CD4-positive, CD25-positive, alpha-beta regulatory T cell (primary cell): ENCODE results near the gene CLK2. TPM values are rescaled to one million over a fixed set of nuclear protein-coding genes. Genes with fewer than 3 reads are reported as not detected.
A peak's percentile ranks its signal among the peaks of the same experiment; 100 is the strongest.
"Not testable (repeated sequence)": the region's sequence is repeated elsewhere in the genome, so short reads cannot be mapped to it uniquely, and the experiment has no call there.

ENCODE experiments used
- ATAC-seq, 2 donors: fragments of 150-1000 bp; cut with Tn5 transposase; one replicate each; pipeline ENCODE4 v1.10.0; 2021; ENCODE audit warnings: low read depth in 2 of 2, moderate number of reproducible peaks in 2 of 2, moderate library complexity in 1 of 2
- DNase-seq, 3 donors: peaks; one replicate each; pipeline versions ENCODE4 v3.0.0 to v3.0.0-alpha.2; 2012 to 2022; ENCODE audit warnings: mixed read lengths in 1 of 3
- H3K27ac ChIP-seq: one replicate; pipeline ENCODE4 v1.7.0; 2013; ENCODE audit warnings: mild to moderate bottlenecking, low read length; ENCODE audit not compliant: insufficient read depth, poor library complexity, severe bottlenecking
- H3K27me3 ChIP-seq: one replicate; pipeline ENCODE4 v1.7.0; 2013; ENCODE audit warnings: low read length; ENCODE audit not compliant: control insufficient read depth, insufficient read depth
- H3K36me3 ChIP-seq: one replicate; pipeline ENCODE4 v1.7.0; 2013; ENCODE audit warnings: mild to moderate bottlenecking, low read length, moderate library complexity; ENCODE audit not compliant: control insufficient read depth, insufficient read depth
- H3K4me1 ChIP-seq: 2 replicates; pipeline ENCODE4 v1.7.0; 2013; ENCODE audit warnings: mild to moderate bottlenecking, low read length; ENCODE audit not compliant: insufficient read depth, control insufficient read depth, poor library complexity, severe bottlenecking
- H3K4me3 ChIP-seq: one replicate; pipeline ENCODE4 v1.7.0; 2013; ENCODE audit warnings: low read depth, mild to moderate bottlenecking, low read length, moderate library complexity
- H3K9me3 ChIP-seq, 2 experiments: 1 replicate in 1 of 2; 2 replicates in 1 of 2; pipeline ENCODE4 v1.7.0; 2013; ENCODE audit warnings: low read length in 2 of 2, mild to moderate bottlenecking in 1 of 2, moderate library complexity in 1 of 2; ENCODE audit not compliant: control insufficient read depth in 2 of 2
- H3K27ac Mint-ChIP-seq, 3 donors: one replicate each; pipeline ENCODE4 v1.8.0; 2020 to 2022; ENCODE audit warnings: mild to moderate bottlenecking in 3 of 3, mixed read lengths in 3 of 3, moderate library complexity in 2 of 3
- H3K27me3 Mint-ChIP-seq: one replicate; pipeline ENCODE4 v1.8.0; 2022; ENCODE audit warnings: mild to moderate bottlenecking, mixed read lengths
- H3K36me3 Mint-ChIP-seq: one replicate; pipeline ENCODE4 v1.8.0; 2020; ENCODE audit warnings: mixed read lengths
- H3K4me1 Mint-ChIP-seq, 4 donors: one replicate each; pipeline ENCODE4 v1.8.0; 2020 to 2022; ENCODE audit warnings: mixed read lengths in 4 of 4, mild to moderate bottlenecking in 1 of 4
- H3K4me3 Mint-ChIP-seq, 4 donors: one replicate each; pipeline ENCODE4 v1.8.0; 2020 to 2022; ENCODE audit warnings: mild to moderate bottlenecking in 4 of 4, mixed read lengths in 4 of 4, moderate library complexity in 3 of 4
- H3K9me3 Mint-ChIP-seq, 7 donors: one replicate each; pipeline ENCODE4 v1.8.0; 2020 to 2022; ENCODE audit warnings: mixed read lengths in 7 of 7, mild to moderate bottlenecking in 3 of 7, moderate library complexity in 2 of 7
- polyA plus RNA-seq, 4 donors: library from polyadenylated mRNA; unstranded; fragments of 300-500 nt; fragmentation: Illumina TruSeq; gene quantifications; one replicate each; pipeline ENCODE4 v1.2.3, GENCODE V29; 2021
- total RNA-seq: library from RNA; stranded (reverse); gene quantifications from one replicate; pipeline ENCODE4 v1.2.3, GENCODE V29; 2022

The CLK2 gene
- total and polyA plus RNA-seq, 5 donors from 2014 or later = 11.4 to 76.6 (median 16.8) TPM

DNA sequence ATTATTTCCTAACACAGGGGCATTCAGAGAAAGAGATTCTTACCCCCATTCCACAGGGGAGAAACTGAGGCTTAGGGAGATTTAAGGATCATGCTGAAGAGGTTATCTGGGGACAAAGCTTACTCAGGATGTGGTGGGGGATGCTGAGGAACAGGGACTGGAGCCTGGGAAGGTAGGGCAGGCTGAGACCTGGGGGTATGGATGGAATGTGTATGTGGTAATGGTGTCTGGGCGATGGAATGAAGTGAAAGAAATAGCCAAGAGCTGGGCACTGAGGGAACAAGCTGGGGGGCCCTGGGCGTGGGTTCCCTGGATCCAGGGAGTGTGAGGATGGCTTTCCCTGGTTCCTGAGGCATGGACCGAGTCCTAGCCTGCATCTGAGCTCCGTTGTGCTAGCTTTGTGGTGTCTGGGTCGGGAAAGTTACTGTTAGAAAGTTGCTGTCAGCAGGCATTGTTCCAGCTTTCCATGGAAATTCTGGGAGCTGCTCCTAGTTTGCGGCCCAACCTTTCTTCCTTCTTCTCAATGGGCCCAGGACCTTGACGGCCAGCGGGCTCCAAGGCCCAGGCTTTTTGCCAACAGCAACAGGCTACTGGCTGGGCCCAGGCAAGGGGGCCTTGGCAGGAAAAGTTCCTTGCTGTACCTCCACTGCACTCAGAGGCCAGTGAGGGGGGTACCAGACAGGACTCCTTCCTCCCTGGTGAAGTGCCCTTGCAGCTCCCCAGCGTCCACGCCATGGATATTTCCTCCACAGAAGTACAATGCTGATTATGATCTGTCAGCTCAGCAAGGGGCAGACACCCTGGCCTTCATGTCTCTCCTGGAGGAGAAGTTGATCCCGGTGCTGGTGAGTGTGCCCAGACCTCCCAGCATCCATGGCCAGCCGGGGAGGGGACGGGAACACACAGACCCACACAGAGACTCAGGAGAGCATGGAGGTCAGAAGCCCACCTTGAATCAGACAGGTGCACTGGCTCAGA lies 41.0 kb downstream of the CLK2 start:
- not testable (repeated sequence) for DNase-seq, H3K27me3 Mint-ChIP-seq, ATAC-seq, H3K9me3 Mint-ChIP-seq, H3K4me3 ChIP-seq, H3K4me3 Mint-ChIP-seq, H3K9me3 ChIP-seq, H3K27ac ChIP-seq, H3K27me3 ChIP-seq
- Mint-ChIP-seq H3K27ac (peak overlapping the region in 1 of 3 donors; percentile 21), H3K36me3 (peaks cover 16% of the 10 kb centered on the region), H3K4me1 (peaks cover 6 to 28% (median 13%) of the 10 kb centered on the region in 4 donors)
- Histone ChIP-seq H3K4me1 (peaks cover 15% of the 10 kb centered on the region), H3K36me3 (peaks cover 12% of the 10 kb centered on the region)

DNA sequence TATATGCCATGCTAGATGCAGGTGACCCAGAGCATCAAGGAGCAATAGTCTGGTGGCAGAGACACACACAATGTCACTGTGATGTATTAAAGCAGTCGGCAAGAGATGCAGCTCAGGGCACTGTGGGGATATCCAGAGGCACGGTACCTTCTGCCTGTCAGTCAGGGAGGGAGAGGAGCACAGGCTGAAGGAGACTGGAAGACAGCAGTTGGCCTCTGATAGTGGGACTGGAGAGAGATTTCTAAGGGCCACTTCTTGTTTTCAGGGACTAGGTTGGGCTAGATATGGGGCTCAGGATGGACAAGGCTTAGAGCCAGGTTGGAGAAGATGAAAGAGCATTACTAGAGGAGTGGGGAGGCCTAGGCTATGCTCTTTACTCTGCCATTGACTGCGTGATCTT lies 42.0 kb downstream of the CLK2 start:
- not testable (repeated sequence) for H3K27me3 Mint-ChIP-seq, H3K36me3 ChIP-seq, H3K36me3 Mint-ChIP-seq, H3K9me3 ChIP-seq, ATAC-seq, H3K9me3 Mint-ChIP-seq, H3K27me3 ChIP-seq, H3K4me3 Mint-ChIP-seq, H3K27ac ChIP-seq, H3K4me3 ChIP-seq, DNase-seq
- Mint-ChIP-seq H3K4me1 (peaks cover 12 to 32% (median 15%) of the 10 kb centered on the region in 4 donors), H3K27ac (peak overlapping the region in 2 of 3 donors; percentile 21 to 62)
- H3K4me1 ChIP-seq = peaks cover 25% of the 10 kb centered on the region

DNA sequence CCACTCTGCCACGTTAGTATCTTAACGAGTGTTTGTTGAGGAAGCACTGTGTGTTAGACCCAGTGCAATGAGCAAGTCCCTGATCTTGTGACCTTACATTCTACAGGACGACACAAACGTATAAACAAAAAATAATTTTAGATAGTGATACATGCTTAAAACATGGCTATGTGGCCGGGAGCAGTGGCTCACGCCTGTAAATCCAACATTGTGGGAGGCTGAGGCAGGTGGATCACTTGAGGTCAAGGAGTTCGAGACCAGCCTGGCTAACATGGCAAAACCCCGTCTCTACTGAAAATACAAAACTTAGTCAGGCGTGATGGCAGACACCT lies 45.2 kb downstream of the CLK2 start:
- H3K4me3 Mint-ChIP-seq = peak overlapping the region; percentile 86 to 97 (median 92)
- ATAC-seq (no peak), DNase-seq (no peak)
- no peaks in the 10 kb centered on the region for H3K9me3 Mint-ChIP-seq
- no peaks in the 10 kb centered on the region for H3K27me3 Mint-ChIP-seq
- Histone ChIP-seq H3K4me3 (peak overlapping the region; percentile 90), H3K4me1 (peaks cover 23% of the 10 kb centered on the region), H3K9me3 (no peaks in the 10 kb centered on the region), H3K27me3 (no peaks in the 10 kb centered on the region), H3K27ac (peak overlapping the region; percentile 83), H3K36me3 (no peaks in the 10 kb centered on the region)
- H3K36me3 Mint-ChIP-seq = no peaks in the 10 kb centered on the region
- H3K27ac Mint-ChIP-seq = peak overlapping the region; percentile 84 to 97 (median 94)
- peaks cover 12 to 35% (median 15%) of the 10 kb centered on the region in 4 donors for H3K4me1 Mint-ChIP-seq

DNA sequence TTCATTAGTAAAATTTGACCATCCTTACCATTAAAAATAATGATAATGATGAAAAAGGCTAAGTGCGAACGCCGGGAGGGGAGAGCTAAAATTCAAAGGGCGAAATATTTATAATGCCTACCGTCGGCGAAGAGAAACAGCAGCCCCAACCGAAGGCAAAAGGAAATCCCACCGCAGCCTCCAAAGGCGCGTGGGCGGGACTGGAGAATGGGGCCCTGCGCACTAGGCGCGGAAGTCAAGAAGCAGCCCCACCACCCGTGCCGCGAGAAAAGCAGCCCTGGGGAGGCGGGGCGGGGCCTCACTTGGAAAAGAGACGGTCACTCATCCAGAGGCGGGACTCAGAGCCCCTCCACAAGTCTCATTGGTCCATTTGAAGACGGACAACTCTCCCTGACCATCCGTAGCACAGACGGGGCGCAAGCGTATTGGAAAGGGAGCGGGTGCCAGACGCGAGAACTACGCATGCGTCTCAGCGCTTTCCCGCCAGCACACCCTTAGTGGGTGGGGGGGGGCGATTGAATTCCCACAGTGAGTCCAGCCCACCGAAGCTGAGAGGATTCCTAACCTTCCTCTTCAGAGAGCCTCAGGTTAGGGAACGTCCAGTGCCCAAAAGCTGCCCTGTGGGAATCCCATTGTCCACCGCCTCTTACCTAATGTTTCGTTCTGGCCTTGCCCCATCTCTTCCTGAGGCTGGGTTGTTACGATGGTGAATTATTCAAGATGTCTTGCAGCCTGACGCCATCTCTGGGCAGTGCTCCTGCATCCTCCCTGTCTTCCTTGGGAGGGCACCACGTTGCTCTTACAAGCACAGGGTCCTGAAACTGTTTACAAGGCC lies 45.8 kb downstream of the CLK2 start:
- Histone ChIP-seq H3K9me3 (no peaks in the 10 kb centered on the region), H3K27me3 (no peaks in the 10 kb centered on the region), H3K4me1 (peaks cover 23% of the 10 kb centered on the region), H3K36me3 (no peaks in the 10 kb centered on the region), H3K4me3 (peak overlapping the region; percentile 90), H3K27ac (peak overlapping the region; percentile 83)
- H3K9me3 Mint-ChIP-seq = no peaks in the 10 kb centered on the region
- no peaks in the 10 kb centered on the region for H3K27me3 Mint-ChIP-seq
- no peaks in the 10 kb centered on the region for H3K36me3 Mint-ChIP-seq
- peak; percentile 94 to 95 for ATAC-seq
- H3K4me3 Mint-ChIP-seq = peak overlapping the region; percentile 86 to 97 (median 92)
- H3K27ac Mint-ChIP-seq = peak overlapping the region; percentile 84 to 97 (median 94)
- peak; percentile 96 to 100 (median 97) for DNase-seq
- H3K4me1 Mint-ChIP-seq = peaks cover 12 to 35% (median 15%) of the 10 kb centered on the region in 4 donors

DNA sequence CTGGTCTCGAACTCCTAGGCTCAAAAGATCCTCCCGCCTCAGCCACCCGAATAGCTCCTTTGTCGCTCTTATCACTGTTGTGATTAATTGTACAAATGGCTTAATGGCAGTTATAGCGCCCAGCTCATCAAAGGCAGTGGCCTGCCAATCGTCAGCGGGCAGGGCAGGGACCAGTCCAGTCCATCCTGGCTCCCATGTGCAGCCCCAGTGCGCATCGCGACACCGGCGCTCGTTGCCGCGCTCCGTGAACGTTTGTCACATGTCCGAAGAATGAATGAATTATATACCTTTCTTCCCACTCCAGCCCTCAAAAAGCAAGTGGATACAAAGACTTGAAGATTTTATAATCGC lies 46.4 kb downstream of the CLK2 start:
- peak overlapping the region; percentile 84 to 98 (median 94) for H3K27ac Mint-ChIP-seq
- peaks cover 12 to 35% (median 15%) of the 10 kb centered on the region in 4 donors for H3K4me1 Mint-ChIP-seq
- peaks cover 23% of the 10 kb centered on the region for H3K4me1 ChIP-seq
- H3K27ac ChIP-seq = peak overlapping the region; percentile 83
- no peak for ATAC-seq
- peak overlapping the region; percentile 90 for H3K4me3 ChIP-seq
- peak in 1 of 3 donors; percentile 63 for DNase-seq
- H3K36me3 ChIP-seq = no peaks in the 10 kb centered on the region
- no peaks in the 10 kb centered on the region for H3K9me3 ChIP-seq
- H3K4me3 Mint-ChIP-seq = peak overlapping the region; percentile 86 to 97 (median 92)
- H3K9me3 Mint-ChIP-seq = no peaks in the 10 kb centered on the region
- no peaks in the 10 kb centered on the region for H3K27me3 Mint-ChIP-seq
- H3K36me3 Mint-ChIP-seq = no peaks in the 10 kb centered on the region
- no peaks in the 10 kb centered on the region for H3K27me3 ChIP-seq

DNA sequence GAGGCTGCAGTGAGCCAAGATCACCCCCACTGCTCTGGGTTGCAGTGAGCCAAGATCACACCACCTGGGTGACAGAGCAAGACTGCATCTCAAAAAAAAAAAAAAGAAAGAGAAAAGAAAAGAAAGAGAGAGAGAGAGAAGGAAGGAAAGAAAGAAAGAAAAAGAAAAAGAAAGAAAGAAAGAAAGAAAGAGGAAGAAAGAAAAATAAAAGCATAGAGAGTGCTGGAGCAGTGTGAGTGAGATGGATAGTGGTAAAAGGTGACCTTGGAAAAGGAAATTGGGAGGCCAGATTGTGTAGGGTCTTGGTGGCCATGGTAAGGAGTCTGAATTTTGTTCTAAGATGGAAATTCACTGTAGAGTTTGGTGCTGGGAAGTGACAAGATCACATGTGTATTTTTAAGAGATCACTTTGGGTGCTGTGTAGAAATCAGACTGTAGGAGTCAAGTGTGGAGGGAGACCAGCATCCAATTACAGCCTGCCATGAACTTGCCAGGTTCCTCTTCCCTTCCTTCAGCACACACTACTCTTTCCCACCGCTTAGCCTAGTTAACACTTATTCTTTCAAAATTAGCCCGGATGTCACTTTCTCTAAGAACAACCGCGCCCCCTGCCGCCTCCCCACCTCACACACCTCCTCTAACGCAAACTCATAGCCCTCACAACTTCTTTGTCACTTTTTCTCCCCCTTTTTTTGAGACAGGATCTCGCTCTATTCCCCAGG lies 47.0 kb downstream of the CLK2 start:
- Mint-ChIP-seq H3K9me3 (no peaks in the 10 kb centered on the region), H3K27me3 (no peaks in the 10 kb centered on the region), H3K36me3 (no peaks in the 10 kb centered on the region), H3K4me1 (peaks cover 12 to 35% (median 15%) of the 10 kb centered on the region in 4 donors), H3K4me3 (peak overlapping the region; percentile 86 to 97 (median 92)), H3K27ac (peak overlapping the region; percentile 84 to 98 (median 94))
- peak overlapping the region; percentile 83 for H3K27ac ChIP-seq
- peaks cover 23% of the 10 kb centered on the region for H3K4me1 ChIP-seq
- no peaks in the 10 kb centered on the region for H3K36me3 ChIP-seq
- DNase-seq (peak; percentile 72 to 91 (median 84)), ATAC-seq (peak; percentile 44 to 49)
- no peaks in the 10 kb centered on the region for H3K9me3 ChIP-seq
- H3K27me3 ChIP-seq = no peaks in the 10 kb centered on the region
- peak overlapping the region; percentile 90 for H3K4me3 ChIP-seq

DNA sequence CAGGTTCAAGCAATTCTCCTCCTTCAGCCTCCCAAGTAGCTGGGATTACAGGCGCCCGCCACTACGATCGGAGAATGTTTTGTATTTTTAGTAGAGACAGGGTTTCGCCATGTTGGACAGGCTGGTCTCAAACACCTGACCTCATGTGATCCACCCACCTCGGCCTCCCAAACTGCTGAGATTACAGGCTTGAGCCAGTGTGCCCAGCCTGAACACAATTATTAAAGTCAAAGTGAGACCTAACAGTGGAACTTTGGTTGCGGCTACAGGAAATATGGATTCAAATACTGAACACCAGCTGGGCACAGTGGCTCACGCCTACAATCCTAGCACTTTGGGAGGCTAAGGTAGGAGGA lies 47.9 kb downstream of the CLK2 start:
- H3K4me3 ChIP-seq, H3K27me3 Mint-ChIP-seq, H3K36me3 ChIP-seq, H3K27me3 ChIP-seq, H3K27ac Mint-ChIP-seq, H3K9me3 ChIP-seq, H3K36me3 Mint-ChIP-seq, ATAC-seq, H3K9me3 Mint-ChIP-seq, DNase-seq: not testable (repeated sequence)
- peak overlapping the region in 2 of 4 donors; percentile 86 to 97 for H3K4me3 Mint-ChIP-seq
- H3K4me1 ChIP-seq = peaks cover 23% of the 10 kb centered on the region
- H3K27ac ChIP-seq = peak overlapping the region; percentile 83
- H3K4me1 Mint-ChIP-seq = peaks cover 12 to 36% (median 15%) of the 10 kb centered on the region in 4 donors
